ENCODE measurements around the gene B4GALT6. TPM values are rescaled to one million over a fixed set of nuclear protein-coding genes. Genes with fewer than 3 reads are reported as not detected.

The B4GALT6 gene
- total RNA-seq, 1 donor from 2014 or later = 17.7 TPM

DNA sequence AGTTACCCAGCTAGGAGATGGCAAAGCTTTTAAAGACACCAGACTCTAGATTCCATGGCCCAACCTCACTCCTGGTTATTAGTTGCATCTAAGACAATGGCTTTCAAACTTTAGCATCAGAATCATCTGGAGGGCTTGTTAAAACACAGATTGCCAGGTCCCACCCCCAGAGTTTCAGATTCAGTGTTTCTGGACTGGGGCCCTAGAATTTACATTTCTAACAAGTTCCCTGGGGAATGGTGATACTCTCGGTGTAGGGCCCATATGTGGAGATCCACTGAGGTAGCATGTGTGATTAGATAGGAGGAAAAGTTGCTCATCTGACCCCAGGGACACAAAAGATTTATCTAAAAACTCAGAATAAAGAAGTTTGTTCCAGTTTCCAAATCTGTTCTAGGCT is 107.2 kb downstream of the B4GALT6 start:
- Mint-ChIP-seq H3K36me3 (ENCODE audit: low read depth, unreplicated experiment) (no peaks in the 10 kb centered on the region), H3K27me3 (ENCODE audit: low read depth, unreplicated experiment) (peaks cover 10% of the 10 kb centered on the region), H3K27ac (ENCODE audit: unreplicated experiment) (no peak overlapping the region), H3K4me1 (ENCODE audit: low read depth, unreplicated experiment) (no peaks in the 10 kb centered on the region), H3K4me3 (ENCODE audit: unreplicated experiment) (no peak overlapping the region), H3K9me3 (ENCODE audit: unreplicated experiment) (no peaks in the 10 kb centered on the region)
- no peak overlapping the region for H3K4me2 ChIP-seq (ENCODE audit: low read length)
- no peaks in the 10 kb centered on the region for H4K20me1 ChIP-seq (ENCODE audit: insufficient read depth, low read length)
- no peaks in the 10 kb centered on the region for H3K36me3 ChIP-seq (ENCODE audit: insufficient read depth, low read length)
- DNase-seq (ENCODE audit: low read depth) (no peak), FAIRE-seq (no peak)
- H3K27ac ChIP-seq (ENCODE audit: low read depth, low read length) = no peak overlapping the region
- H3K27me3 ChIP-seq (ENCODE audit: insufficient read depth, low read length) = no peaks in the 10 kb centered on the region
- peaks cover 7% of the 10 kb centered on the region for H3K4me1 ChIP-seq (ENCODE audit: insufficient read depth, low read length)
- no peaks in the 10 kb centered on the region for H3K9me3 ChIP-seq (ENCODE audit: insufficient read depth, low read depth, low read length)
- H3K79me2 ChIP-seq (ENCODE audit: insufficient read depth, low read length) = no peaks in the 10 kb centered on the region
- no peak for TF ChIP-seq EZH2 (IDR thresholded peaks at IDR 0.05; ENCODE audit: insufficient read depth, low read length)
- TF ChIP-seq, protein P1, sequence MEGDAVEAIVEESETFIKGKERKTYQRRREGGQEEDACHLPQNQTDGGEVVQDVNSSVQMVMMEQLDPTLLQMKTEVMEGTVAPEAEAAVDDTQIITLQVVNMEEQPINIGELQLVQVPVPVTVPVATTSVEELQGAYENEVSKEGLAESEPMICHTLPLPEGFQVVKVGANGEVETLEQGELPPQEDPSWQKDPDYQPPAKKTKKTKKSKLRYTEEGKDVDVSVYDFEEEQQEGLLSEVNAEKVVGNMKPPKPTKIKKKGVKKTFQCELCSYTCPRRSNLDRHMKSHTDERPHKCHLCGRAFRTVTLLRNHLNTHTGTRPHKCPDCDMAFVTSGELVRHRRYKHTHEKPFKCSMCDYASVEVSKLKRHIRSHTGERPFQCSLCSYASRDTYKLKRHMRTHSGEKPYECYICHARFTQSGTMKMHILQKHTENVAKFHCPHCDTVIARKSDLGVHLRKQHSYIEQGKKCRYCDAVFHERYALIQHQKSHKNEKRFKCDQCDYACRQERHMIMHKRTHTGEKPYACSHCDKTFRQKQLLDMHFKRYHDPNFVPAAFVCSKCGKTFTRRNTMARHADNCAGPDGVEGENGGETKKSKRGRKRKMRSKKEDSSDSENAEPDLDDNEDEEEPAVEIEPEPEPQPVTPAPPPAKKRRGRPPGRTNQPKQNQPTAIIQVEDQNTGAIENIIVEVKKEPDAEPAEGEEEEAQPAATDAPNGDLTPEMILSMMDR (IDR thresholded peaks at IDR 0.05; ENCODE audit: insufficient read depth, low read depth, low read length) = no peak
- no peak overlapping the region for H3K9ac ChIP-seq (ENCODE audit: low read length)
- H2AFZ ChIP-seq (ENCODE audit: low read depth, low read length) = no peak overlapping the region
- no peak overlapping the region for H3K4me3 ChIP-seq (ENCODE audit: insufficient read depth, low read depth, low read length)

DNA sequence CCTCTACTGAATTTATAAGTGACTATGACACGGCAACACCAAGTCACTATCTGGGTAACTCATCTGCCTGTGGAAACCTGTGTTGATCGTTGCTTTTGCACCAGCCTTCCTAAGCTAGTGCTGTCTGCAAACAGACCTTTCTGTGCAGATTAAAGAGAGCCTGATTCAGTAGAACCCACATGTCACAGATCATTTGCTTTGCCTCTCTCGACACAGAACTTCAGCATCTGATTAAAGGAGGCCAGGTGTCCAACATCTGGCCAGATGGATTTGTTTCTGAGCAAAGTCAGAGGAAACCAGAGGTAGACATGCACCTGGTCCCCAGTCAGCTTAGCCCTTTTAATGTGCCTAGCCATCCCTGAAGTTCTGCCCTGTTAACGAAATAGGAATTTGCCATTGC is 107.7 kb downstream of the B4GALT6 start:
- no peak overlapping the region for H3K27ac ChIP-seq (ENCODE audit: low read depth, low read length)
- peaks cover 10% of the 10 kb centered on the region for H3K27me3 Mint-ChIP-seq (ENCODE audit: low read depth, unreplicated experiment)
- FAIRE-seq = no peak

More for the DNA sequence above, 107.7 kb downstream of the B4GALT6 start:
- Histone ChIP-seq H3K79me2 (ENCODE audit: insufficient read depth, low read length) (no peaks in the 10 kb centered on the region), H3K4me1 (ENCODE audit: insufficient read depth, low read length) (peaks cover 4% of the 10 kb centered on the region), H3K27me3 (ENCODE audit: insufficient read depth, low read length) (no peaks in the 10 kb centered on the region), H4K20me1 (ENCODE audit: insufficient read depth, low read length) (no peaks in the 10 kb centered on the region), H3K36me3 (ENCODE audit: insufficient read depth, low read length) (no peaks in the 10 kb centered on the region), H3K4me2 (ENCODE audit: low read length) (no peak overlapping the region), H3K9ac (ENCODE audit: low read length) (no peak overlapping the region), H3K9me3 (ENCODE audit: insufficient read depth, low read depth, low read length) (no peaks in the 10 kb centered on the region), H2AFZ (ENCODE audit: low read depth, low read length) (no peak overlapping the region), H3K4me3 (ENCODE audit: insufficient read depth, low read depth, low read length) (no peak overlapping the region)
- no peaks in the 10 kb centered on the region for H3K4me1 Mint-ChIP-seq (ENCODE audit: low read depth, unreplicated experiment)
- no peak overlapping the region for H3K4me3 Mint-ChIP-seq (ENCODE audit: unreplicated experiment)
- H3K27ac Mint-ChIP-seq (ENCODE audit: unreplicated experiment) = no peak overlapping the region
- H3K9me3 Mint-ChIP-seq (ENCODE audit: unreplicated experiment) = no peaks in the 10 kb centered on the region
- TF ChIP-seq EZH2 (IDR thresholded peaks at IDR 0.05; ENCODE audit: insufficient read depth, low read length) = no peak
- TF ChIP-seq, protein P1 (IDR thresholded peaks at IDR 0.05; ENCODE audit: insufficient read depth, low read depth, low read length) = no peak
- H3K36me3 Mint-ChIP-seq (ENCODE audit: low read depth, unreplicated experiment) = no peaks in the 10 kb centered on the region
- no peak for DNase-seq (ENCODE audit: low read depth)
